ENCODE measurements around the gene MEOX2. TPM values are rescaled to one million over a fixed set of nuclear protein-coding genes. Genes with fewer than 3 reads are reported as not detected.
A peak's percentile ranks its signal among the peaks of the same experiment; 100 is the strongest.

Gene MEOX2
- total RNA-seq (2014; rRNA removed; shearing (Covaris generic); ENCODE audit: low replicate concordance) = not detected in 2 replicates

DNA sequence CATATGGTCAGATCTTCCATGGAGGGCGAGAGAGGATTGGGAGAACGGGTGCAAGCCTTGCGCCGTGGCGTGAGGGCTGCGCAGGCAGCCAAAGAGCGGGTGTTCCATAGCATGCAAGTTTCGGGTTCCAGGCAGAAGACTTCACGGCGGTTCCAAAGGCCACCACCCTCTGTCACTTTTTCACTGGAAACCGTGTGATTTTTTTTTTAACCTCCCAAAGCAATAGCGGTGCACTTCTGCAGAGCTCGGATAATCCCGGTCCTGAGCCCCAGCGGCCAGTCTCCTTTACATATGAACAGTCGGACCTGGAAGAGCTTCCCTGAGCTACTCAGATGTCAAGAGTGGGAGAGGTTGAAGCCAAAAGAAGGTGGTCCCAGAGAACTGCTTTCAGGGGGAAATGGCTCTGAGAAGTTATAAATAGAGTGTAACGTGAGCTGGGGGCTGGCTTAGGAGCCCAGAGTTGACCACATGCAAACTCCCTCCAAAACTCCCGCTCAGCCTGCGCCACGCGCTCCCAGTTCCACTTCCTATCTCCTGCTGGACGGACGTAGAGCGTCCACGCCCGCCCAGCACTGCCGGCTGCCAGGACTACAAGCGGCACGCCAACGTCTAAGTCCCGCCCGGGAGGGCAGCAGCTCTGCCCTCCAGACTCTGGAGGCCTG, at the start of gene MEOX2:
Gene MEOX2, minus strand, starts transcription at position 389 of the 662 bp plus-strand sequence. Its CDS starts 281 bp downstream, at position 108.
- peak; percentile 21 for DNase-seq (ENCODE audit: low read depth)
- in situ Hi-C loops (cut with HindIII; ENCODE audit: low pct_unique_long_range_greater_than_20kb, low sequenced_read_pairs) = no loop called here

DNA sequence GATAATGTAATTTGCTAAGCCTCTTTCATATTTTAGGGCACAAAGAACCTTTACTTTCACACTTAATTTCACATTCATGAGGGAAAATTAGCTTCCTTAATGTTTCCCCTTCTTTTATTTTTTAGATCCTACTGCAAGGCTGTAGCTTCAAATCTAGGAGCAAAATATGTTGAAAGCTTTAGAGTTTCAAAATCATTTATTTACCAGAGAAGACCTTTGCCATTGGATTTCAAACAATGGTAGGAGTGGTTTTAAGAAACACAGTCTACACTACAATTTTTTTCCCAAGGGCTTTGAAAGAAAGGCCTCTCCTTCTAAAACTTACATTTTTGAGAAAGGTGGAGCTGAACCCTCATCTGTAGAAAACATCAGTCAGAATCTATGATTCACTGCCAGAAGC, 43.3 kb upstream of the MEOX2 start:
- in situ Hi-C loops (cut with HindIII; ENCODE audit: low pct_unique_long_range_greater_than_20kb, low sequenced_read_pairs) = no loop called here
- no peak for DNase-seq (ENCODE audit: low read depth)

DNA sequence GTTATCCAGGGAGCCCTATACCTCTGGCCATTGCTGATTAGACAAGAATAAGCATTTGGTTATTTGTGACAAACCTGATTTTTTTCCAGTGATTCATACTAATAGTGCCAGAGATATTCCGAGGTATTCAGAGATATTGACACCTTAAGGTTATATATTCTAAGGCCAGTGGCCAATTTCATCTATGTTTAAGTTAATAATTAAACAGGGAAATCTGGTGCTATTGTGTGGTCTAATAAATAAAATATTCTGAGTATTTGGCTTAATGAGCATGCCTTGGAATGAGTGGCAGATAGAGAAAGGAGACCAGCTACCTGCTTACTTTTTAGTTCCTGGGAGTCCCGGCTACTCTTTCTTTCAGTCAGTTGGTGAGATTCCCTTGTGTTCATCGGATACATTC, 38.6 kb upstream of the MEOX2 start:
- DNase-seq (ENCODE audit: low read depth) = no peak
- in situ Hi-C loops (cut with HindIII; ENCODE audit: low pct_unique_long_range_greater_than_20kb, low sequenced_read_pairs) = no loop called here

DNA sequence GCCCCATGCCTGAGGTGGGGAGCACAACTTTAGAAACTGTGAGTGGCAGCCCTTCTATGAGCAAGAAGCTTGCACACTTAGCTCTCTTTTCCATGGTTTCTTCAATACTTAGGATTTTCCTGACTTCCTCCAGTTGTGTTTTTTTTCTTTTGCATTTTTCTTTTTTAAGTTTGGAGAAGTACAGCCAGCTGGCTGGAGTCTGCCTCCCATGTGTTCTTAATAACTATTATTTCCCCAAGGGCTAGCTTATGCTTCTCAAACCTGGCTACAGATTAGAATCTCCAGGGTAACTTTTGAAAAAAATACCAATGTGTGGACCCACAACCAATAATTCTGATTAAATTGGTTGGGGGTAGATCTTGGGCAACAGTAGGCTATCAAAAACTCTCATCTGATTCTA, 37.4 kb upstream of the MEOX2 start:
- in situ Hi-C loops (cut with HindIII; ENCODE audit: low pct_unique_long_range_greater_than_20kb, low sequenced_read_pairs) = no loop called here
- DNase-seq (ENCODE audit: low read depth) = no peak

DNA sequence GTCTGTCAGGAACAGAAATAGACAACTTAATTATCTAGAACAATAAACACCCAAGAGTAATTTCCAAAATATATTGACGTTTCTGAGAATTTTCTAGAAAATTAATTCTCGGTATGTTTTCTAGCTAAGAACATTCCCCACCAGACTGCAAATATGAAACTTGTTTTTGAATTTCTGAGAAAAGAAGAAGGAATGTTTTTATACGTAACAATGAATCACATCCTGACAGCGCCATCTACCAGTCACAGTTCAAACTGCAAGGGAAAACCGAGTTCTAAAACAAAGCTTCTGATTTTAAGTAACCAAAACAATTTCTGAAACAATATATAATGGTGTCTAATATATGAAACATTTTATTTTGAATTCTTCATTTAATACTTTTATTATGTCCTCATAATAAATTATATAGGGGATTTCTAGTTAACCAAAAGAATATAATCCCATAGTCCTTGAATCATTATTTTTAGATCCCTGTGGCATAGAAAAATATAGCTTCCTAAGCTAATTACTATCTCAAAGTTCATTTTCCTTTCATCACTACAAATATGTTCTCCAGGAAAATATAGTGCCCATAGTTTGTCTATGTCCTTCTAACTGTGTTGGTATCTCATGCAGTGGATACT, 34.5 kb upstream of the MEOX2 start:
- in situ Hi-C loops (cut with HindIII; ENCODE audit: low pct_unique_long_range_greater_than_20kb, low sequenced_read_pairs) = no loop called here
- peak; percentile 37 for DNase-seq (ENCODE audit: low read depth)

DNA sequence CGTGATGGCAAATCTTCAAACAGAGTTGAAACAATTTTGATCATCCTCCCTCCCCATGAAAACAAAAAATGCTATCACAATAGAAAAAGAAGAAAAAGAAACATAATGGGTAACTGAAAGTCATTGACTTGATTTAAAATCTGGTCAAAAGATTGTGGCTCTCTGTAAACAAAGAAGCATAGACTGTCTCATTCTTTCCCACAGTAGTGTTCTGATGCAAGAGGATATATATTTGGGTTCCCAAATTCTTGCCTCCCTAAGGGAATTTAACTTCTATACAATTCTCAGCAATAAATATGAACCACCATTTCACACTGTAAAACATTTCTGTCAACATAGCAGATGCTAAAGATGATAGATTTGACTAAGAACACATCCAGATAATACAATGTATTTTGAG, 32.8 kb upstream of the MEOX2 start:
- in situ Hi-C loops (cut with HindIII; ENCODE audit: low pct_unique_long_range_greater_than_20kb, low sequenced_read_pairs) = no loop called here
- DNase-seq (ENCODE audit: low read depth) = no peak

DNA sequence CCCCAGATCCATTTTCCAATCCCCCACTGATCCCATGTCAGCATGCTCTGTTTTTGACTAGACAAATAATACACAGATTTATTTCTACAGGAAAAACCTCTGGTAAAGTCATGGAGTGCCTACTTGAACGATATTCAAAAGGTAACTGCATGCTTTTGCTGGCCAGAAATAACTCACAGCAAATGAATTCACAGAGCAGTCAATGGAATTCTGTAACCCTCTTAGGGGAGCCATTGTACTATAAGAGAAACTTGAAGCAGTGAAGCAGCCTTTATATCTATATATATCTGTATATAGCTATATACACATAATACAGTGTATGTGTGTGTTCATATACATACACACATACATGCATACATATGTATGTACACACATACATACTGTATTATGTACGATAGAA, 29.0 kb upstream of the MEOX2 start:
- in situ Hi-C loops (cut with HindIII; ENCODE audit: low pct_unique_long_range_greater_than_20kb, low sequenced_read_pairs) = no loop called here
- DNase-seq (ENCODE audit: low read depth) = no peak

- in situ Hi-C loops (cut with HindIII; ENCODE audit: low pct_unique_long_range_greater_than_20kb, low sequenced_read_pairs) = no loop called here
- DNase-seq (ENCODE audit: low read depth) = no peak
These were observed 23.5 kb upstream of the MEOX2 start for GRCh38 chr7:15709978-15710377.

GRCh38 chr7:15707570-15707969, 21.1 kb upstream of the MEOX2 start:
- DNase-seq (ENCODE audit: low read depth) = no peak
- in situ Hi-C loops (cut with HindIII; ENCODE audit: low pct_unique_long_range_greater_than_20kb, low sequenced_read_pairs) = no loop called here

GRCh38 chr7:15703732-15704131, 17.2 kb upstream of the MEOX2 start:
- in situ Hi-C loops (cut with HindIII; ENCODE audit: low pct_unique_long_range_greater_than_20kb, low sequenced_read_pairs) = no loop called here
- DNase-seq (ENCODE audit: low read depth) = no peak

DNA sequence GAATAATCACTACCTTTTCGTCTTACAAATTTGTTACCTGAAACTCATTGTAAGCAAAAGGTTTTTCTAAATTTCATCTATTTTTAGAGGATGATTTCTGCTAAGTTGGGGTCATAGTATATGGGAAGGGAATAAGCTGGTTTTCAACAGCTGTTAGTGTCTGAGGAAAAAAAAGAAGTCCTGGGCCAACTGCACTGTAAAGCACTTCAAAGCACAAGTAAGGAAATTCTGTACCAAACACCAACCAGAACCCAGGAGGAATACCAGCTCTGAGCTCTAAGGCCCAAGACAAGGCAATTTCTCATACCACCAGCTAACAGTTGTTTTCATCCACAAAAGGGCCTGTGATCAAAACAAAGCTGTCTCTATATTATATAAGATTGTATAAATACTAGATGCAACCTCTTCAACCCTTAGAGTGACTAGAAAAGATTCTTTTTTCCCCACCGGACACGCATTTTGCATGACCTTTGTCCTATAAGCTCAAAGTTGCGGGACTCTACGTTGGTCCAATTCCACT, 6.1 kb upstream of the MEOX2 start:
- in situ Hi-C loops (cut with HindIII; ENCODE audit: low pct_unique_long_range_greater_than_20kb, low sequenced_read_pairs) = no loop called here

GRCh38 chr7:15688911-15689310, 2.4 kb upstream of the MEOX2 start:
- in situ Hi-C loops (cut with HindIII; ENCODE audit: low pct_unique_long_range_greater_than_20kb, low sequenced_read_pairs) = no loop called here
- DNase-seq (ENCODE audit: low read depth) = no peak

More for the DNA sequence above, 6.1 kb upstream of the MEOX2 start:
- DNase-seq (ENCODE audit: low read depth) = no peak

GRCh38 chr7:15688279-15688626, 1.8 kb upstream of the MEOX2 start:
- in situ Hi-C loops (cut with HindIII; ENCODE audit: low pct_unique_long_range_greater_than_20kb, low sequenced_read_pairs) = no loop called here

DNA sequence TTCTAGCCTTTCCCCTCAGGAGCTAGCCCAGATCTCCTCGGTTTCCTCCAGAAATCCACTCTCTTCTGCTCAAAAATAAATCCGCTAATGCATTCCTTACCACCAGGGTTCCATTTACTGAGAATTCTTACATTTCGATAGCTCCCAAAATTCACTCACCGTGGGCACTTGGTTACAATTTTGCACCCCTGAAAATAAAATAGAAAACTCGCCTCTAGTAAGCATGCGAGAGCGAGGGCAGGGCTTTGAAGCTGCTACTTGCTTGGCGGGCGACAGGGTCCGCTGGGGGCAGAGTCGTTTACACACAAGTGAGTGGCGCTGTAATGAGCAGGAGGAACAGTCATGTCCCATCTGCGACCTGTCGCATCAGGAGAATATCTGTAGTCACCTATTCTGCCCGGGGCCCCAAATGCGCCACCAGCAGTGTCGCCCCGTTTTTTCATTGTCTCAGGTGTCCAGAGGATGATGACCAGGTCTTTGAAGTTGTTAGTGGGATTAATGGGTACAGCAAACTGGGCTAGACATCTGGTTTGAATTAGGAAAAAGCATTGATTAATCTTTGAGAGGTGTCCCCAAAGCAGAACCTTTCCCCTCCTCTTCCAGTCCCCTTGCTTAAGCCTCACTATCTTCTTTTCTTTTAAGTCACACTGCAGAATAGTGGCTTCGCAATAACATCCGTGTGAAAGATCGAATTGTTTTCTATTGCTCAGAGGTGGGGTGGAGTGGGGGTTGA, 1.2 kb upstream of the MEOX2 start:
- no peak for DNase-seq (ENCODE audit: low read depth)
- in situ Hi-C loops (cut with HindIII; ENCODE audit: low pct_unique_long_range_greater_than_20kb, low sequenced_read_pairs) = no loop called here

More at GRCh38 chr7:15688279-15688626, 1.8 kb upstream of the MEOX2 start:
- no peak for DNase-seq (ENCODE audit: low read depth)

- in situ Hi-C loops (cut with HindIII; ENCODE audit: low pct_unique_long_range_greater_than_20kb, low sequenced_read_pairs) = no loop called here
- DNase-seq (ENCODE audit: low read depth) = no peak
These were observed 568 bp upstream of the MEOX2 start for GRCh38 chr7:15686957-15687545.

DNA sequence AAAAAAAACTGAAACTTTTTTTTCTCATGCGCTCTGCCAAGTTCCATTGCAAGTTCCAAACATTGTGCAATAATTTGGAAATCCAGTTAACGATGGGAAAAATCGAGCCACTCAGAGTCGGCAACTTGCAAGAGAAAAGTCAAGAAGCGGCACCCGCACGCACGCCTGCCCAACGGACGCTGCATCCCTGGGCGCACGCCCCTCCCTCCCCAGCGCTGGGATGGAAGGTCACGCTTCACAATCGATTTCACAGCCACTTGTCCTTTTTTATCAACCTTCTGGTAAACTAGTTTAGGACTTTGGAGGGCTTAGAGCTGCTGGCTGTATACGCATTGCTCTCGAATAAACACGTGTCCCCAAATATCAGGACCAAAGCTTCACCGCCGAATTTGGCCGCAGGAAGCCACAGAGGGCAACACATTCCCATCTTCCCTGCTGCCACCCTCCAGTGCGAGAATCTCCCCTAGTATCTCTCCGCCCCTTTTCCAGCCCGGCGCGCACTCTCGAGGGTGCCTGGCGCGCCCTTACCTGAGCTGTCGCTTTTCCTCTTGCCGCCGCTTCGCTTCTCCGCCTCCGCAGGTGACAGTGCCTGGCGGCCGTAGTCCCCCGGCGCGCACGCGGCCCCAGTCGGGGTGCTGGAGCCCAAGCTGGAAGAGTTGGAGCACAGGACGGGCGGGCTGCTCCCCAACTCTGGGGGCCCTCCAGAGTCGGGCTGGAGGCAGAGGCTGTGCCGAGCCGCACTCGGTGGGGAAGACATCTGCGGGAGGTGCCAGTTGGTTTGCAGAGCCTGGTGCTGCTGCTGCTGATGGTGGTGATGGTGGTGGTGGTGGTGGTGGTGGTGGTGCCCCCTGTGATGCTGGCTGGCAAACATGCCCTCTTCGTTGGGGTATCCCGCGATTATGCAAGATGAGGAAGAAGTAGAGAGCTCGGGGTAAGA, 857 bp downstream of the MEOX2 start:
- in situ Hi-C loops (cut with HindIII; ENCODE audit: low pct_unique_long_range_greater_than_20kb, low sequenced_read_pairs) = no loop called here
- DNase-seq (ENCODE audit: low read depth) = peak; percentile 11

GRCh38 chr7:15684871-15685270, 1.6 kb downstream of the MEOX2 start:
- DNase-seq (ENCODE audit: low read depth) = no peak
- in situ Hi-C loops (cut with HindIII; ENCODE audit: low pct_unique_long_range_greater_than_20kb, low sequenced_read_pairs) = no loop called here
